Urinary bladder (tissue), 4 donors: ENCODE data around the gene PHLDA1. TPM values are rescaled to one million over a fixed set of nuclear protein-coding genes. Genes with fewer than 3 reads are reported as not detected.
"Not testable (repeated sequence)": the region's sequence is repeated elsewhere in the genome, so short reads cannot be mapped to it uniquely, and the experiment has no call there.

Source experiments
- DNase-seq: peaks from one replicate; pipeline ENCODE4 v3.0.0-alpha.2; 2015; ENCODE audit errors: extremely low spot score
- H3K27ac ChIP-seq: one replicate; pipeline ENCODE4 v1.5.1; 2013; ENCODE audit warnings: low read depth, mild to moderate bottlenecking, moderate library complexity
- H3K36me3 ChIP-seq: one replicate; pipeline ENCODE4 v1.6.1; 2013; ENCODE audit warnings: mild to moderate bottlenecking, moderate library complexity; ENCODE audit not compliant: insufficient read depth
- H3K4me1 ChIP-seq: one replicate; pipeline ENCODE4 v1.6.1; 2013; ENCODE audit warnings: mild to moderate bottlenecking, moderate library complexity; ENCODE audit not compliant: insufficient read depth
- H3K4me3 ChIP-seq: one replicate; pipeline ENCODE4 v1.5.1; 2013; ENCODE audit warnings: low read depth, low read length
- WGBS: extraction: QIAGEN DNeasy Blood & Tissue Kit; methylation state at CpG from one replicate; pipeline ENCODE4 v1.1.7; 2013; 5-methylcytosine and 5-hydroxymethylcytosine counted together
- polyA plus RNA-seq: library from polyadenylated mRNA; stranded (reverse); fragments of 200-250 nt; gene quantifications from one replicate; pipeline ENCODE4 v1.2.3, GENCODE V29; 2013
- total RNA-seq: library from RNA; depleted of rRNA; stranded (reverse); fragments of >200 nt; gene quantifications from one replicate; pipeline ENCODE4 v1.2.3, GENCODE V29; 2014
- donor health status: healthy with polysubstance abuse.
- donor health status: healthy.

PHLDA1 gene
- total and polyA plus RNA-seq, 2 donors = 9.8 to 26.4 TPM

- Histone ChIP-seq H3K4me3 (no peak overlapping the region), H3K4me1 (no peaks in the 10 kb centered on the region), H3K36me3 (no peaks in the 10 kb centered on the region), H3K27ac (no peak overlapping the region)
- DNase-seq = no peak
- 79% methylated on average over 4 of the region's 4 CpGs for WGBS
Observed at GRCh38 chr12:75998292-75999063, 33.1 kb downstream of the PHLDA1 start.

- Histone ChIP-seq H3K4me1 (no peaks in the 10 kb centered on the region), H3K36me3 (no peaks in the 10 kb centered on the region), H3K4me3 (no peak overlapping the region), H3K27ac (no peak overlapping the region)
- 86% methylated on average over 3 of the region's 3 CpGs for WGBS
- no peak for DNase-seq
Observed at GRCh38 chr12:75997658-75998057, 33.9 kb downstream of the PHLDA1 start.

GRCh38 chr12:75996861-75997447 lies 34.6 kb downstream of the PHLDA1 start:
- H3K4me3 ChIP-seq = no peak overlapping the region
- DNase-seq = no peak
- WGBS = 23% methylated on average over 1 of the region's 1 CpG

GRCh38 chr12:75995691-75996090 lies 35.9 kb downstream of the PHLDA1 start:
- no peaks in the 10 kb centered on the region for H3K4me1 ChIP-seq
- no peak overlapping the region for H3K27ac ChIP-seq
- H3K36me3 ChIP-seq = no peaks in the 10 kb centered on the region
- no peak overlapping the region for H3K4me3 ChIP-seq
- no peak for DNase-seq

More at GRCh38 chr12:75996861-75997447, 34.6 kb downstream of the PHLDA1 start:
- no peaks in the 10 kb centered on the region for H3K4me1 ChIP-seq
- no peak overlapping the region for H3K27ac ChIP-seq
- H3K36me3 ChIP-seq = no peaks in the 10 kb centered on the region

GRCh38 chr12:75994069-75994740 lies 37.4 kb downstream of the PHLDA1 start:
- no peak for DNase-seq
- H3K4me1 ChIP-seq = no peaks in the 10 kb centered on the region
- H3K36me3 ChIP-seq = no peaks in the 10 kb centered on the region
- no peak overlapping the region for H3K27ac ChIP-seq
- no peak overlapping the region for H3K4me3 ChIP-seq
- 73% methylated on average over 4 of the region's 4 CpGs for WGBS

- Histone ChIP-seq H3K4me1 (no peaks in the 10 kb centered on the region), H3K36me3 (no peaks in the 10 kb centered on the region), H3K4me3 (no peak overlapping the region), H3K27ac (no peak overlapping the region)
- no peak for DNase-seq
- 69% methylated on average over 5 of the region's 5 CpGs for WGBS
Observed at GRCh38 chr12:75991753-75992152, 39.8 kb downstream of the PHLDA1 start.

GRCh38 chr12:75990189-75990912 lies 41.2 kb downstream of the PHLDA1 start:
- Histone ChIP-seq H3K27ac (no peak overlapping the region), H3K4me3 (no peak overlapping the region), H3K4me1 (no peaks in the 10 kb centered on the region), H3K36me3 (no peaks in the 10 kb centered on the region)
- 74% methylated on average over 4 of the region's 4 CpGs for WGBS
- no peak for DNase-seq

- H3K36me3 ChIP-seq, H3K4me3 ChIP-seq, DNase-seq, H3K27ac ChIP-seq, H3K4me1 ChIP-seq: not testable (repeated sequence)
- 99% methylated on average over 1 of the region's 1 CpG for WGBS
Observed at GRCh38 chr12:75987709-75988108, 43.9 kb downstream of the PHLDA1 start.

- Histone ChIP-seq H3K36me3 (no peaks in the 10 kb centered on the region), H3K4me3 (no peak overlapping the region), H3K4me1 (no peaks in the 10 kb centered on the region), H3K27ac (no peak overlapping the region)
- 42% methylated on average over 9 of the region's 9 CpGs for WGBS
- no peak for DNase-seq
Observed at GRCh38 chr12:75986001-75986746, 45.4 kb downstream of the PHLDA1 start.

- no peak overlapping the region for H3K27ac ChIP-seq
- no peak overlapping the region for H3K4me3 ChIP-seq
- DNase-seq = no peak
- 68% methylated on average over 5 of the region's 5 CpGs for WGBS
- H3K36me3 ChIP-seq = no peaks in the 10 kb centered on the region
- no peaks in the 10 kb centered on the region for H3K4me1 ChIP-seq
Observed at GRCh38 chr12:75985566-75985965, 46.0 kb downstream of the PHLDA1 start.

- WGBS = 90% methylated on average over 7 of the region's 7 CpGs
- H3K4me3 ChIP-seq = no peak overlapping the region
- H3K36me3 ChIP-seq = no peaks in the 10 kb centered on the region
- no peaks in the 10 kb centered on the region for H3K4me1 ChIP-seq
- no peak overlapping the region for H3K27ac ChIP-seq
- no peak for DNase-seq
Observed at GRCh38 chr12:75984577-75985182, 46.9 kb downstream of the PHLDA1 start.

- H3K4me1 ChIP-seq, DNase-seq, H3K4me3 ChIP-seq, H3K27ac ChIP-seq, H3K36me3 ChIP-seq: not testable (repeated sequence)
- WGBS = 96% methylated on average over 4 of the region's 4 CpGs
Observed at GRCh38 chr12:75983851-75984250, 47.7 kb downstream of the PHLDA1 start.
